Esophagus muscularis mucosa (tissue), 4 donors: Measurements from ENCODE around the gene ZNF283.

ENCODE experiments used
- EP300 ChIP-seq: sonication (generic); formaldehyde crosslinking; IDR thresholded peaks from one replicate; pipeline ENCODE4 v1.6.1; 2017; ENCODE audit warnings: antibody characterized with exemption
- POLR2A ChIP-seq: fragments of 450-650 bp; IDR thresholded peaks from one replicate; pipeline ENCODE4 v1.6.1; 2017; ENCODE audit warnings: antibody characterized with exemption, moderate library complexity, mild to moderate bottlenecking, low read depth
- POLR2AphosphoS5 ChIP-seq, 2 donors: sonication (generic); formaldehyde crosslinking; IDR thresholded peaks; one replicate each; pipeline ENCODE4 v1.6.1; 2017; ENCODE audit warnings: antibody characterized with exemption in 2 of 2
- TF ChIP-seq, protein P1 (sequence below), 3 experiments: fragments of 200-600 bp in 2 of 3; fragments of 450-650 bp in 1 of 3; sonication (generic) in 2 of 3; IDR thresholded peaks; one replicate each; pipeline ENCODE4 v1.5.1; 2017 to 2019; ENCODE audit warnings: antibody characterized with exemption in 3 of 3, mild to moderate bottlenecking in 2 of 3, moderate library complexity in 1 of 3

DNA sequence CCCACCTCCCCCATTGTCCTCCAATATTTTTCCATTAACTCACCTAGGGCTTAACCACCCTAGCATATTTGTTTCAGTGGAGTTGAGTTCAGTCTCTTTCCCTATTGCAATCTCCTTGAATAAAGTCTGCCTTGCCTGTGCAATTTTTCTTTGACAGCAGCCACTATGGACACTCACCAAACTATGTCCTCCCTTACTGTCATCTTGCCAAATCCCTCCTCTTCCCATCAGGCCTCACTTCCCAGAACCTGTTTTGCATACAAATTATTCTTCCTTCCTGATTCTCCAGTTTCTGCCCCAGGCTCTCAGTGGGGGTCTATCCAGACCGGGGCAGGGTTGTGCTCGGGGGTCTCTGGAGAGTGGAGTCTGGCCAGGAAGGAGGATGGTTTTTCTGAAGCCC, 22.7 kb upstream of the ZNF283 start:
- no peak for TF ChIP-seq EP300
- TF ChIP-seq POLR2A, result no peak
- TF ChIP-seq, protein P1, sequence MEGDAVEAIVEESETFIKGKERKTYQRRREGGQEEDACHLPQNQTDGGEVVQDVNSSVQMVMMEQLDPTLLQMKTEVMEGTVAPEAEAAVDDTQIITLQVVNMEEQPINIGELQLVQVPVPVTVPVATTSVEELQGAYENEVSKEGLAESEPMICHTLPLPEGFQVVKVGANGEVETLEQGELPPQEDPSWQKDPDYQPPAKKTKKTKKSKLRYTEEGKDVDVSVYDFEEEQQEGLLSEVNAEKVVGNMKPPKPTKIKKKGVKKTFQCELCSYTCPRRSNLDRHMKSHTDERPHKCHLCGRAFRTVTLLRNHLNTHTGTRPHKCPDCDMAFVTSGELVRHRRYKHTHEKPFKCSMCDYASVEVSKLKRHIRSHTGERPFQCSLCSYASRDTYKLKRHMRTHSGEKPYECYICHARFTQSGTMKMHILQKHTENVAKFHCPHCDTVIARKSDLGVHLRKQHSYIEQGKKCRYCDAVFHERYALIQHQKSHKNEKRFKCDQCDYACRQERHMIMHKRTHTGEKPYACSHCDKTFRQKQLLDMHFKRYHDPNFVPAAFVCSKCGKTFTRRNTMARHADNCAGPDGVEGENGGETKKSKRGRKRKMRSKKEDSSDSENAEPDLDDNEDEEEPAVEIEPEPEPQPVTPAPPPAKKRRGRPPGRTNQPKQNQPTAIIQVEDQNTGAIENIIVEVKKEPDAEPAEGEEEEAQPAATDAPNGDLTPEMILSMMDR (IDR thresholded peaks at IDR 0.05), result no peak
- TF ChIP-seq POLR2AphosphoS5 (IDR thresholded peaks at IDR 0.05), result no peak
